H1 (cell line): Measurements from ENCODE around the gene PSAP. TPM values are rescaled to one million over a fixed set of nuclear protein-coding genes. Genes with fewer than 3 reads are reported as not detected.

Source experiments
- CTCF ChIA-PET: fragments of 300-600 bp; sonication (Branson Sonifier 250); formaldehyde crosslinking; loops from one replicate; lab custom pipeline; 2021; ENCODE audit not compliant: partially characterized antibody; lab: Charles Lee
- POLR2A ChIA-PET: fragments of 300-600 bp; sonication (Branson Sonifier 250); formaldehyde crosslinking; loops from one replicate; lab custom pipeline; 2021; ENCODE audit warnings: inconsistent platforms; ENCODE audit not compliant: partially characterized antibody; lab: Charles Lee
- DNase-seq, 2 experiments: peaks; one replicate each; pipeline versions ENCODE4 v3.0.0 to v3.0.0-alpha.2; 2010 to 2022; ENCODE audit warnings: low spot score in 2 of 2, low read depth in 1 of 2, mixed read lengths in 1 of 2
- FAIRE-seq: peaks from 2 replicates; lab custom pipeline; 2011; peaks lifted over from hg19 to GRCh38; lab: Jason Lieb, UNC
- H2AFZ ChIP-seq: 2 replicates; pipeline ENCODE4 v1.8.1; 2012; ENCODE audit warnings: low read length, inconsistent platforms
- H2AK5ac ChIP-seq: 2 replicates; pipeline ENCODE4 v1.6.1; 2013; ENCODE audit warnings: low read depth, low read length
- H2BK120ac ChIP-seq: replicated peaks from 2 replicates; pipeline ENCODE3; 2013; ENCODE audit warnings: low read depth, low read length, inconsistent platforms
- H2BK12ac ChIP-seq: 2 replicates; pipeline ENCODE4 v1.6.1; 2013; ENCODE audit warnings: low read depth, low read length
- H2BK15ac ChIP-seq: 2 replicates; pipeline ENCODE4 v1.6.1; 2013; ENCODE audit warnings: low read length
- H2BK20ac ChIP-seq: 2 replicates; pipeline ENCODE4 v1.6.1; 2013; ENCODE audit warnings: low read length
- H2BK5ac ChIP-seq: 2 replicates; pipeline ENCODE4 v1.6.1; 2013; ENCODE audit warnings: low read depth, low read length
- H3K14ac ChIP-seq: 2 replicates; pipeline ENCODE4 v1.6.1; 2013; ENCODE audit warnings: inconsistent platforms; ENCODE audit not compliant: insufficient read length
- H3K18ac ChIP-seq: 2 replicates; pipeline ENCODE4 v1.6.1; 2013; ENCODE audit warnings: low read length; ENCODE audit errors: extremely low read depth
- H3K23ac ChIP-seq: 2 replicates; pipeline ENCODE4 v1.6.1; 2013; ENCODE audit warnings: inconsistent platforms; ENCODE audit not compliant: insufficient read length
- H3K23me2 ChIP-seq: 2 replicates; pipeline ENCODE4 v1.6.1; 2013; ENCODE audit warnings: low read depth, low read length
- H3K27ac ChIP-seq: 2 replicates; pipeline ENCODE4 v1.6.1; 2011; ENCODE audit warnings: low read depth, low read length, inconsistent platforms
- H3K27me3 ChIP-seq, 4 experiments: replicated peaks in 1 of 4; 1 replicate in 1 of 4; 2 replicates in 3 of 4; pipeline versions ENCODE4 v1.6.1 to v1.8.1; 2011 to 2013; ENCODE audit warnings: low read length in 3 of 4, mild to moderate bottlenecking in 3 of 4, inconsistent platforms in 2 of 4, mixed read lengths in 2 of 4, moderate library complexity in 1 of 4; ENCODE audit not compliant: control insufficient read depth in 3 of 4, insufficient read depth in 3 of 4; ENCODE audit errors: extremely low read depth in 1 of 4
- H3K36me3 ChIP-seq, 4 experiments: 2 replicates each; pipeline versions ENCODE4 v1.6.1 to v1.8.1; 2011 to 2013; ENCODE audit warnings: mild to moderate bottlenecking in 4 of 4, low read length in 3 of 4, moderate library complexity in 2 of 4, control low read depth in 1 of 4, inconsistent platforms in 1 of 4; ENCODE audit not compliant: insufficient read depth in 4 of 4, control insufficient read depth in 2 of 4
- H3K4ac ChIP-seq: replicated peaks from 2 replicates; pipeline ENCODE3; 2013; ENCODE audit warnings: low read length, low read depth, mixed read lengths, inconsistent platforms; ENCODE audit not compliant: insufficient read length
- H3K4me1 ChIP-seq, 4 experiments: replicated peaks in 1 of 4; 1 replicate in 1 of 4; 2 replicates in 3 of 4; pipeline versions ENCODE4 v1.6.1 to v1.8.1; 2011 to 2013; ENCODE audit warnings: low read length in 3 of 4, inconsistent platforms in 2 of 4, mixed read lengths in 1 of 4; ENCODE audit not compliant: insufficient read depth in 4 of 4, control insufficient read depth in 3 of 4
- H3K4me2 ChIP-seq, 2 experiments: 2 replicates each; pipeline versions ENCODE4 v1.6.1 to v1.8.1; 2011 to 2013; ENCODE audit warnings: low read depth in 2 of 2, low read length in 2 of 2, control low read depth in 1 of 2, inconsistent platforms in 1 of 2, mild to moderate bottlenecking in 1 of 2; ENCODE audit not compliant: insufficient read depth in 1 of 2
- H3K4me3 ChIP-seq, 4 experiments: fragments of 200-600, 300-600 bp in 1 of 4; sonication (generic), shearing (Covaris generic), sonication (Bioruptor Twin) in 1 of 4; 2 replicates each; pipeline versions ENCODE4 v1.5.1 to v1.8.1; 2011 to 2016; ENCODE audit warnings: low read length in 4 of 4, low read depth in 3 of 4, control low read depth in 2 of 4, inconsistent platforms in 2 of 4, mild to moderate bottlenecking in 2 of 4, mixed read lengths in 1 of 4, moderate library complexity in 1 of 4; ENCODE audit not compliant: insufficient read depth in 2 of 4; ENCODE audit errors: extremely low read depth in 1 of 4
- H3K56ac ChIP-seq: replicated peaks from 2 replicates; pipeline ENCODE3; 2013; ENCODE audit warnings: low read depth, mild to moderate bottlenecking, mixed read lengths, low read length, inconsistent platforms; ENCODE audit not compliant: insufficient read length
- H3K79me1 ChIP-seq: 2 replicates; pipeline ENCODE4 v1.6.1; 2013; ENCODE audit warnings: low read depth, low read length, control low read depth
- H3K79me2 ChIP-seq, 2 experiments: 2 replicates each; pipeline versions ENCODE4 v1.6.1 to v1.8.1; 2012 to 2013; ENCODE audit warnings: low read length in 2 of 2, mild to moderate bottlenecking in 2 of 2, inconsistent platforms in 1 of 2; ENCODE audit not compliant: insufficient read depth in 2 of 2, control insufficient read depth in 1 of 2
- H3K9ac ChIP-seq, 4 experiments: replicated peaks in 1 of 4; 1 replicate in 1 of 4; 2 replicates in 3 of 4; pipeline versions ENCODE4 v1.6.1 to v1.8.1; 2011 to 2013; ENCODE audit warnings: low read depth in 3 of 4, low read length in 3 of 4, control low read depth in 2 of 4, mild to moderate bottlenecking in 2 of 4, moderate library complexity in 2 of 4, inconsistent platforms in 1 of 4; ENCODE audit errors: extremely low read depth in 1 of 4
- H3K9me3 ChIP-seq, 2 experiments: 2 replicates each; pipeline versions ENCODE4 v1.6.1 to v1.8.1; 2012 to 2013; ENCODE audit warnings: mild to moderate bottlenecking in 2 of 2, moderate library complexity in 2 of 2, control low read depth in 1 of 2, inconsistent platforms in 1 of 2, low read depth in 1 of 2, low read length in 1 of 2, mixed read lengths in 1 of 2; ENCODE audit not compliant: insufficient read depth in 2 of 2
- H4K20me1 ChIP-seq, 2 experiments: replicated peaks in 1 of 2; 2 replicates each; pipeline versions ENCODE3 to v1.8.1; 2011 to 2013; ENCODE audit warnings: inconsistent platforms in 2 of 2, low read length in 2 of 2, mild to moderate bottlenecking in 1 of 2; ENCODE audit not compliant: insufficient read depth in 2 of 2, control insufficient read depth in 1 of 2
- H4K5ac ChIP-seq: 2 replicates; pipeline ENCODE4 v1.6.1; 2013; ENCODE audit warnings: low read length, low read depth, mixed read lengths, inconsistent platforms; ENCODE audit not compliant: insufficient read length
- H4K8ac ChIP-seq: 2 replicates; pipeline ENCODE4 v1.8.0; 2013; ENCODE audit warnings: mild to moderate bottlenecking, moderate library complexity, low read length, inconsistent platforms; ENCODE audit not compliant: insufficient read depth; ENCODE audit errors: extremely low read depth
- H4K91ac ChIP-seq: replicated peaks from 2 replicates; pipeline ENCODE3; 2013; ENCODE audit warnings: low read length, mixed read lengths, inconsistent platforms; ENCODE audit not compliant: insufficient read length
- BACH1 ChIP-seq: IDR thresholded peaks from 2 replicates; pipeline ENCODE4 v1.6.1; 2012; ENCODE audit warnings: low read length, improper control_type of control experiment
- BRCA1 ChIP-seq: IDR thresholded peaks from 2 replicates; pipeline ENCODE4 v1.6.1; 2012; ENCODE audit warnings: low read depth, low read length, improper control_type of control experiment
- CBX8 ChIP-seq: fragments of 300-800, 300-1000 bp; sonication (generic); IDR thresholded peaks from 2 replicates; pipeline ENCODE4 v1.7.1; 2016; ENCODE audit warnings: low read depth, low read length, borderline replicate concordance
- EP300 ChIP-seq, 2 experiments: IDR thresholded peaks; 1 replicate in 1 of 2; 2 replicates in 1 of 2; pipeline ENCODE4 v1.6.1; 2011 to 2012; ENCODE audit warnings: low read depth in 2 of 2, low read length in 2 of 2, mild to moderate bottlenecking in 2 of 2, borderline replicate concordance in 1 of 2, inconsistent platforms in 1 of 2, moderate library complexity in 1 of 2
- FOSL1 ChIP-seq: IDR thresholded peaks from 2 replicates; pipeline ENCODE4 v1.6.1; 2011; ENCODE audit warnings: mild to moderate bottlenecking, low read depth, low read length, moderate library complexity; ENCODE audit not compliant: insufficient read depth
- GABPA ChIP-seq: IDR thresholded peaks from 2 replicates; pipeline ENCODE4 v1.6.1; 2011; ENCODE audit warnings: mild to moderate bottlenecking, low read length, moderate library complexity, borderline replicate concordance; ENCODE audit not compliant: insufficient read depth
- KDM5A ChIP-seq: fragments of 200-600 bp; IDR thresholded peaks from 2 replicates; pipeline ENCODE4 v1.7.1; 2012; ENCODE audit warnings: mild to moderate bottlenecking, low read length, inconsistent platforms, mixed read lengths
- RAD21 ChIP-seq, 2 experiments: IDR thresholded peaks in 1 of 2; conservative IDR thresholded peaks in 1 of 2; 2 replicates each; pipeline ENCODE4 v1.6.1; 2011; ENCODE audit warnings: low read depth in 2 of 2, low read length in 2 of 2, improper control_type of control experiment in 1 of 2, inconsistent platforms in 1 of 2, mild to moderate bottlenecking in 1 of 2, moderate library complexity in 1 of 2
- SRF ChIP-seq: IDR thresholded peaks from 2 replicates; pipeline ENCODE4 v1.6.1; 2011; ENCODE audit warnings: mild to moderate bottlenecking, low read depth, low read length, moderate library complexity
- TBP ChIP-seq: IDR thresholded peaks from 2 replicates; pipeline ENCODE4 v1.6.1; 2011; ENCODE audit warnings: low read depth, low read length, improper control_type of control experiment
- WGBS, 2 experiments: shearing (Covaris generic) in 1 of 2; methylation state at CpG; one replicate each; pipeline versions ENCODE4 v1.1.6 to v1.1.7; 2013 to 2015; ENCODE audit warnings: low lambda C conversion rate in 2 of 2, mixed read lengths in 2 of 2, inconsistent platforms in 1 of 2, low coverage in 1 of 2, missing lambda C conversion rate in 1 of 2; ENCODE audit not compliant: insufficient replicate concordance in 2 of 2, insufficient coverage in 1 of 2, insufficient read length in 1 of 2; ENCODE audit errors: extremely low coverage in 1 of 2, missing lambda C conversion rate in 1 of 2; 5-methylcytosine and 5-hydroxymethylcytosine counted together
- polyA plus RNA-seq, 7 experiments: library from polyadenylated mRNA; depleted of rRNA in 3 of 7; stranded (reverse) in 5 of 7; unstranded in 2 of 7; fragments of >200 nt in 5 of 7; fragments of 200-250 nt in 2 of 7; gene quantifications; 1 replicate in 5 of 7; 2 replicates in 1 of 7; 4 replicates in 1 of 7; pipeline versions ENCODE4 v1.2.1 to v1.2.3, GENCODE V29; 2011 to 2013; ENCODE audit warnings: missing spikeins in 2 of 7, mixed read lengths in 2 of 7
- total RNA-seq: library from RNA; stranded (reverse); fragmentation: NEBNext Ultra II Directional; extraction: Animal tissue kit (Norgen Biotek cat#: 25700); gene quantifications from 2 replicates; pipeline ENCODE4 v1.2.1, GENCODE V29; 2021
- TF ChIP-seq, protein P1 (sequence below): IDR thresholded peaks from 2 replicates; pipeline ENCODE4 v1.6.1; 2012; ENCODE audit warnings: inconsistent platforms

PSAP gene
- total and polyA plus RNA-seq, 2 of the 8 experiments (the other 6 are each of a cell fraction or from before 2014, with no cell fraction given): 386 to 504 TPM

DNA sequence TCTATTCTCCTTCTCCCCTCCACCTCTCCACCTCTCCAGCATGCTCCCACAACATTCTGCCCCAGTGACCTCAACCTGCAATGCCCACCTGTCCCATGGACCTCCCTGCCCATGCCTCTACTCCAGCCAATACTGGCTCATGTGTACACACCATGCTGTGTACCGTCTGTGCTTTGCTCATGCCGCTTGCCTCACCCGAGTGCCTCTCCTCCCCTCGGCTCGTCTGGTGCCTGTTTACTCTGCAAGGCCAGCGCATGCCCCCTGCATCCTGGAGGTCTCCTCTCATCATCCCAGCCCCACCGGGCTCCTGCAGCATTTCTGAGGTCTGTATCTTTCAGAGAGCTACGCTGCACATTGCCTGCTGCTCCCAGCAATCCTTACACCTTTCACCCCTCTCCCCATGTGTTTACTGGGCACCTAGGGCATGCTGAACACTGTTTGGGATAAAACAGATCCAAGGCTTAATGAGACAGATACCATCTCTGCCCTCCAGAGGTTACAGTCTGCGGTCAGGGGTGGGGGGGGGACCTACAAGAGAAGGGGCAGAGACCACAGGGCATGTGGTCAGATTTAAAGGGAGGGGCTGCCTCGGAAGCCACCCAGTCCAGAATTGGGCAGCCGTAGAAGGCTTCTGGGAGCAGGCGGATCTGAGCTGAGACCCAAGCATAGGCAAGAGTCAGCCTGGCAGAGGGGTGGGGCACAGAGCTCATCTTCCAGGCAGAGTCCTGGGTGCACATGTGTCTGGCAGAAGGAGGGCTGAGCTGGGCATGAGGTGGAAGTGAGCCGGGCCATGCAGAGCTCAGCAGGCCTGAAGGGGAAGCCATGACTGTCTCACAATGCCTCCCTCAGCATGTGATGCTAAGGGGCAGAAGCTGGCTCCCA lies 29.6 kb upstream of the PSAP start:
- ChIA-PET POLR2A (interaction anchor here (1.2 kb wide), 1 partner anchor 20 kb away, joined by 3 read pairs; no protein-coding TSS in a partner anchor), CTCF (interaction anchor here (0.7 to 1.9 kb wide), 6 partner anchors 9 to 449 kb away, joined by 3 to 13 read pairs (median 4); no protein-coding TSS in a partner anchor)
- Histone ChIP-seq H3K18ac (no peak overlapping the region), H2AK5ac (no peak overlapping the region), H3K27me3 (no peaks in the 10 kb centered on the region), H2BK5ac (no peak overlapping the region), H2BK15ac (no peak overlapping the region), H2BK20ac (0 out of 2 replicates have a peak overlapping the region, but pooled peaks have one; percentile 61), H3K79me1 (no peaks in the 10 kb centered on the region), H2BK12ac (0 out of 2 replicates have a peak overlapping the region, but pooled peaks have one; percentile 50), H3K27ac (no peak overlapping the region), H3K9ac (no peak overlapping the region), H3K14ac (no peak overlapping the region), H3K4ac (no peak overlapping the region), H3K4me1 (peaks cover 0 to 5% (median 0%) of the 10 kb centered on the region in 4 experiments; a peak in 3 of 7 replicates), H3K4me2 (no peak overlapping the region), H4K20me1 (no peaks in the 10 kb centered on the region), H3K4me3 (no peak overlapping the region), H4K5ac (no peak overlapping the region), H3K56ac (no peak overlapping the region), H4K8ac (no peak overlapping the region), H3K36me3 (no peaks in the 10 kb centered on the region), H3K23me2 (no peaks in the 10 kb centered on the region), H3K23ac (no peak overlapping the region), H4K91ac (no peak overlapping the region), H3K9me3 (peaks cover 0 to 6% of the 10 kb centered on the region in 2 experiments; a peak in 1 of 4 replicates), H2BK120ac (no peak overlapping the region), H3K79me2 (no peaks in the 10 kb centered on the region), H2AFZ (no peak overlapping the region)
- no peak for DNase-seq
- 86% methylated on average over 9 of the region's 13 CpGs; no CpG with 5 or more reads in 1 of the 2 experiments for WGBS, 2 experiments
- FAIRE-seq: no peak
- TF ChIP-seq KDM5A: no peak
- no peak for TF ChIP-seq RAD21 (IDR thresholded peaks at IDR 0.05 in 1 of 2, conservative IDR thresholded peaks at IDR 0.05 in 1 of 2; ENCODE audit: low read depth in 2 of 2, low read length in 2 of 2)
- no peak for TF ChIP-seq GABPA
- TF ChIP-seq, protein P1, sequence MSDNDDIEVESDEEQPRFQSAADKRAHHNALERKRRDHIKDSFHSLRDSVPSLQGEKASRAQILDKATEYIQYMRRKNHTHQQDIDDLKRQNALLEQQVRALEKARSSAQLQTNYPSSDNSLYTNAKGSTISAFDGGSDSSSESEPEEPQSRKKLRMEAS: no peak
- TF ChIP-seq SRF: no peak
- no peak for TF ChIP-seq CBX8
- TF ChIP-seq BRCA1: no peak
- no peak for TF ChIP-seq TBP
- TF ChIP-seq FOSL1: no peak
- no peak for TF ChIP-seq BACH1
- no peak for TF ChIP-seq EP300 (IDR thresholded peaks at IDR 0.05; ENCODE audit: borderline replicate concordance in 1 of 2, low read depth in 2 of 2, low read length in 2 of 2)
